GM18498 (cell line): ENCODE results near the gene HMGCS2.

ENCODE experiments used
- ATAC-seq: cut with Tn5 transposase; IDR thresholded peaks from one replicate; pipeline ENCODE4 v1.9.1; 2021; ENCODE audit warnings: mild to moderate bottlenecking, moderate library complexity; ENCODE audit not compliant: unreplicated experiment

The HMGCS2 gene

GRCh38 chr1:119768778-119769177 is at the start of gene HMGCS2:
TSS of gene HMGCS2 (minus strand) at chr1:119768905. CDS start at chr1:119768844, 61 bp downstream.
- ATAC-seq, result no peak

GRCh38 chr1:119818181-119818580 is 49.5 kb upstream of the HMGCS2 start:
- no peak for ATAC-seq

- no peak for ATAC-seq
These were observed 47.7 kb upstream of the HMGCS2 start for GRCh38 chr1:119816407-119816806.

- no peak for ATAC-seq
These were observed 47.2 kb upstream of the HMGCS2 start for GRCh38 chr1:119815928-119816327.

DNA sequence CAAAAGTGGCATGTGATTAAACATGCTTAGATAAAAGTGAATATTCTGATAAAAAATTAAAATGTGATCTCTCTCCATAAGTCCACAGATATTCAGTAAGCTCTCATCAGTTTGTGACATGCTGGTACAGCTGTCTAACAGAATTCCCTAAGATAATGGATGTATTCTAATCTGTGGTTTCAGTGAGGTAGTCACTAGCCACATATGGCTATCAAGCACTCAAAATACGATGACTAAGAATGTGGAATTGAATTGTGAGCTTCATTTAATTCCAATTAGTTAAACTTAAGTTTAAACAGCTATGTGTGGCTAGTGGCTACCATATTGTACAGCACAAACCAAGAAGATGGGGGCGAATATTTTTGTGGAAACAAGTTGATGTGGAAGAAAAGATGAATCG is 46.7 kb upstream of the HMGCS2 start:
- ATAC-seq, result no peak

GRCh38 chr1:119814288-119814687 is 45.6 kb upstream of the HMGCS2 start:
- ATAC-seq, result no peak

DNA sequence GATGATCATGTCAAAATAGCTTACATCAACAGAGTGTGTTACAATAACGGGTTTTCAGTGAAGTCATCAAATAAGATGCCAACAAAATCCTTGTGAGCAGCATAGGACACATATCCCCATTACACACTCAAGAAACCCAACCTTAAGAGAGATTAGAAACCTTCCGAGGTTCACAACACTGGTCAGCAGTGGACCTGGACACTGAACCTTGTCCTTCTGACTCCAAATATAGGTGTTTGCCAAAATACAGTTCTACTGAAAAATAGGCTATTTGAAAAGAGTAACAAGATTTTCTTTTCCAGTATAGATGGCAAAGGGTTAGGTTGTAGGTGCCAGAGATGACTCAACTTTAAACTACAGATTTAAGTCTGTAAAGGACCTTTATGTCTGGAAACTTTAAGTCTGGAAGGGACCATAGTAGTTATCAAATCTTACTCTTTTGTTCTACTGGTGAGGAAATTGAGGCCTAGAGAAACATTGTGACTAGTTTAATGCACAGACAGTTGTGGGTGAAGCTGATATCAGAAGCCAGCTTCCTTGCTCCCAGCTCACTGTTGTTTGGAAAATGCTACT is 43.4 kb upstream of the HMGCS2 start:
- no peak for ATAC-seq

DNA sequence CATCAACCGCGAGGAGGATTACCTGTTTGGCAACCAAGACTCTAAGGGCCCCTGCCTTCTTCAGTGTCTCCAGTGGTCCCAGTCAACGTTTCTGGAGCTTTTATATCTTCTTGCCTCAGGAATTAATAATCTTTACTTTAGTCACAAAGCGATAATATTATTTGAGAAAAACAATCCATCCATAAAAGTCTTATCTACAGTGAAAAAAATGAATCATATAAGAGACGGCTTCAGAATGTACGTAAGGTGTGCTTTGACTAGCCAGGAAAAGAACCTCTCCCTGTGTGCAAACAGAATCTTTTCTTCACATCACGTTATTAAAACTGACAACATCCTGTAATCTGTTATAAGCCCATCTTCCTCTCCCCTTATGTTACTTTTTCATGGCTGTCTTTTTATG is 42.7 kb upstream of the HMGCS2 start, which contains the start of gene REG4:
Gene REG4, minus strand, starts transcription at position 74 of the 400 bp plus-strand sequence. CDS start 2,691 bp downstream, outside the sequence.
- ATAC-seq, result no peak

DNA sequence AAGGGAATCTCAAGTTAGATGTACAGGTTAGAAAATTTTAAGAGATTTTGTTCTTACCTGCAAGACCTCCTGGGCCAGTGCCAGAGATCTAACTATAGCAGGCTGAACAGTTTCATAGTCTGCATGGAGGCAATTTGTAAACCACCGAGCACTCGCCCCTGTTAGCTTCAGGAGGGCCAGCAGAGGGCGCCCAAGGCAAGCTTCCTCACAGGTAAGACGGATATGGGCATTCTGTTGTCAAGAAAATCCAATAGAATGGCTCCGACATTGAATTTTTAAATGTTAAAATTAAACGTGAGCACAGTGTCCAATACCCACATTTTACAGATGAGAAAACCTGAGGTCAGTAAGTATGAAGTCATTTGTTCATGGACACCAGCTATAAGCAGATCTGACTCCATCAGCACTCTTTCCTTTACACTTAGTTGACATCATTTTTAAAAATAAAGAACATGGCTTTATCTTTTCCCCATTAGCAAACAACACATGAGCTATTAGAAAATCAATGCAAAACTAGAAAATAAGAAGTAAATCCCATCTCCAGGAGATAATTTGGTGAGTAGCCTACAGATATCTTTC is 40.4 kb upstream of the HMGCS2 start:
- peak; percentile 73 for ATAC-seq

DNA sequence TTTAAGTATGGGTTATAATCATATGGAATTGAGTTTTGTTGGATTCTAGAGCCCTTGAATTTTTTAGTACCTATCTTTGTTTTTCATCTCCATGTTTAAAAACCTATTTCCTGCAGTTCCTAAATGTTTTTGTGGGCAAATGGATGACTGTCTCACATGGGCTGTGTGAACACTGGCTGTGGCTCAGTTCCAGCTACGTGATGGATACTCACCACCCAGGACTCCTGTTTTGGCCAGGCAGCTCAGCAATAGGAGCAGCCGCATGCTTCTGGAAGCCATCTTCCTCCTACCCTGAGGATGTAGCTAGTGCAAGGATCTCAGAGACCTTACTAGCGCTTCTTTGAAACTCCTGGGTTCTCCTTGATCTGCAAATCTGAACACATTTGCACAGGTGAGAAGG is 39.8 kb upstream of the HMGCS2 start:
- ATAC-seq, result no peak

DNA sequence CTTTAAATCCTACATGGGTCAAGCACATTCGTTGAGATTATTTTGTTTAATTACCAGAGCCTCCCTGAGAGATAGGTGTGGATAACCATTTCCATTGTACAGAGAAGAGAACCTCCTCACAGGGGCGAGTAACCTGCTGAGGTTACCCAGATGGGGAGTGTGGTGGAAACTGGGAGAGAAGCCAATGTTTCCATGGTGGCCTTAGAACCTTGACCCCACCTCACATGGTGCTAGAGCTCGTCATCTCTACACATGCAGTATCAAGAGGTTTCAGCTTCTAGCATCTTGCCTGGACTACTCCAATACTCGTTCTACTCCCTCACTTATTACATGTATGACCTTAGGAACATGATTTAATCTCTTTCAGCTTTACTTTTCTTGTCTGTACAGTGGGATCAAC is 37.8 kb upstream of the HMGCS2 start:
- ATAC-seq, result no peak

- ATAC-seq, result no peak
These were observed 37.0 kb upstream of the HMGCS2 start for GRCh38 chr1:119805746-119806145.

GRCh38 chr1:119805247-119805646 is 36.5 kb upstream of the HMGCS2 start:
- ATAC-seq, result no peak

GRCh38 chr1:119799599-119800177 is 31.0 kb upstream of the HMGCS2 start:
- no peak for ATAC-seq

GRCh38 chr1:119799003-119799402 is 30.3 kb upstream of the HMGCS2 start:
- ATAC-seq, result no peak

GRCh38 chr1:119797606-119798005 is 28.9 kb upstream of the HMGCS2 start:
- no peak for ATAC-seq

GRCh38 chr1:119797162-119797561 is 28.5 kb upstream of the HMGCS2 start:
- ATAC-seq, result no peak

GRCh38 chr1:119795261-119796200 is 26.8 kb upstream of the HMGCS2 start:
- no peak for ATAC-seq

DNA sequence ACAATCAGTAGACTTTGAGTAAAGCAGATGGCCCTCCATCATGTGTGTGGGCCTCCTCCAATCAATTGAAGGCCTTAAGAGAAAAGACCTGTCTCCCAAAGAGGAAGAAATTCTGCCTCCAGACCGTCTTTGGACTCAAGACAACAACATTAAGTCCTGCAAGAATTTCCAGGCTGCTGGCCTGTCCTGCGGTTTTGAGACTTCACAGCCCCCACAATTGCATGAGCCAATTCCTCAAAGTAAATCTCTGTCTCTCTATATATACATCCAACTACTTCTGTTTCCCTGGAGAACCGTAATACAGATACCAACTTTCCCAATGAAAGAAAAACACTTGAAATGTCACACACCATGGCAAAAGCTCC is 26.2 kb upstream of the HMGCS2 start:
- ATAC-seq, result no peak

- ATAC-seq, result no peak
These were observed 25.6 kb upstream of the HMGCS2 start for GRCh38 chr1:119794230-119794875.

DNA sequence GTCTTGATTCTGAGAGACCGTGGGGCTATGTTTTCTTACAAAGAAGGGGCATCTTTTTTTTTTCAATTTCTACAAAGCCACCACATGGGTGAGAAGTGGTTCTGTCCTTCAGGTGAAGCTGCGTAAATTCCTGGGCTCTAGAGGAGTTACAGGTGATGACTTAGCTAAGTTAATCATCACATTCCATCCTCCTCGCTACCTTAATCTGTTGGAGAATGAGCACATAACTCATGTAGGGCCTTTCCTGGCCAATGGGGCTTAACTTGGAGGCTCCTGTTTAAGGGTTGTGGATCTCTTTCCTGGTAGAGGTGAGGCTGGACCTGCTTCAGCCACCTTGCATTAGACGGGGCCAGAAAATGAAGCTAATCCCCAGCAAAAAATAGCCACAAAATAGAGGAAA is 22.7 kb upstream of the HMGCS2 start:
- ATAC-seq, result no peak
